ENCODE measurements around the gene KIF5C. TPM values are rescaled to one million over a fixed set of nuclear protein-coding genes. Genes with fewer than 3 reads are reported as not detected.

KIF5C gene
- total RNA-seq, 1 donor from 2014 or later = 24.3 TPM

GRCh38 chr2:148989882-148990493 lies 115.0 kb downstream of the KIF5C start:
- H4K20me1 ChIP-seq (ENCODE audit: insufficient read depth, low read length) = no peaks in the 10 kb centered on the region
- Mint-ChIP-seq H3K27me3 (ENCODE audit: low read depth, unreplicated experiment) (no peaks in the 10 kb centered on the region), H3K36me3 (ENCODE audit: low read depth, unreplicated experiment) (peaks cover 5% of the 10 kb centered on the region), H3K27ac (ENCODE audit: unreplicated experiment) (no peak overlapping the region), H3K4me1 (ENCODE audit: low read depth, unreplicated experiment) (no peaks in the 10 kb centered on the region), H3K4me3 (ENCODE audit: unreplicated experiment) (no peak overlapping the region), H3K9me3 (ENCODE audit: unreplicated experiment) (no peaks in the 10 kb centered on the region)
- H3K27ac ChIP-seq (ENCODE audit: low read depth, low read length) = no peak overlapping the region
- H3K4me2 ChIP-seq (ENCODE audit: low read length) = no peak overlapping the region
- H3K9ac ChIP-seq (ENCODE audit: low read length) = no peak overlapping the region
- H3K4me1 ChIP-seq (ENCODE audit: insufficient read depth, low read length) = no peaks in the 10 kb centered on the region
- no peaks in the 10 kb centered on the region for H3K9me3 ChIP-seq (ENCODE audit: insufficient read depth, low read depth, low read length)
- TF ChIP-seq EZH2 (IDR thresholded peaks at IDR 0.05; ENCODE audit: insufficient read depth, low read length) (no peak), CTCF (IDR thresholded peaks at IDR 0.05; ENCODE audit: insufficient read depth, low read depth, low read length) (peak; percentile 72)
- no peaks in the 10 kb centered on the region for H3K79me2 ChIP-seq (ENCODE audit: insufficient read depth, low read length)
- peak; percentile 68 for DNase-seq (ENCODE audit: low read depth)
- no peaks in the 10 kb centered on the region for H3K27me3 ChIP-seq (ENCODE audit: insufficient read depth, low read length)
- no peak overlapping the region for H3K4me3 ChIP-seq (ENCODE audit: insufficient read depth, low read depth, low read length)
- no peaks in the 10 kb centered on the region for H3K36me3 ChIP-seq (ENCODE audit: insufficient read depth, low read length)
- H2AFZ ChIP-seq (ENCODE audit: low read depth, low read length) = no peak overlapping the region
- peak; percentile 66 for FAIRE-seq

- Mint-ChIP-seq H3K4me3 (ENCODE audit: unreplicated experiment) (no peak overlapping the region), H3K9me3 (ENCODE audit: unreplicated experiment) (no peaks in the 10 kb centered on the region), H3K4me1 (ENCODE audit: low read depth, unreplicated experiment) (no peaks in the 10 kb centered on the region), H3K27me3 (ENCODE audit: low read depth, unreplicated experiment) (no peaks in the 10 kb centered on the region), H3K27ac (ENCODE audit: unreplicated experiment) (no peak overlapping the region), H3K36me3 (ENCODE audit: low read depth, unreplicated experiment) (peaks cover 8% of the 10 kb centered on the region)
- no peak for FAIRE-seq
- Histone ChIP-seq H3K27ac (ENCODE audit: low read depth, low read length) (no peak overlapping the region), H3K4me1 (ENCODE audit: insufficient read depth, low read length) (no peaks in the 10 kb centered on the region), H3K9ac (ENCODE audit: low read length) (no peak overlapping the region), H3K36me3 (ENCODE audit: insufficient read depth, low read length) (no peaks in the 10 kb centered on the region), H3K4me3 (ENCODE audit: insufficient read depth, low read depth, low read length) (no peak overlapping the region), H3K4me2 (ENCODE audit: low read length) (no peak overlapping the region), H3K9me3 (ENCODE audit: insufficient read depth, low read depth, low read length) (no peaks in the 10 kb centered on the region), H2AFZ (ENCODE audit: low read depth, low read length) (no peak overlapping the region), H3K79me2 (ENCODE audit: insufficient read depth, low read length) (no peaks in the 10 kb centered on the region), H3K27me3 (ENCODE audit: insufficient read depth, low read length) (no peaks in the 10 kb centered on the region), H4K20me1 (ENCODE audit: insufficient read depth, low read length) (no peaks in the 10 kb centered on the region)
- TF ChIP-seq EZH2 (IDR thresholded peaks at IDR 0.05; ENCODE audit: insufficient read depth, low read length) = no peak
- TF ChIP-seq CTCF (IDR thresholded peaks at IDR 0.05; ENCODE audit: insufficient read depth, low read depth, low read length) = no peak
- no peak for DNase-seq (ENCODE audit: low read depth)
Measured at GRCh38 chr2:148990968-148991367, 115.9 kb downstream of the KIF5C start.

- Mint-ChIP-seq H3K27me3 (ENCODE audit: low read depth, unreplicated experiment) (no peaks in the 10 kb centered on the region), H3K9me3 (ENCODE audit: unreplicated experiment) (no peaks in the 10 kb centered on the region), H3K27ac (ENCODE audit: unreplicated experiment) (no peak overlapping the region), H3K4me3 (ENCODE audit: unreplicated experiment) (no peak overlapping the region), H3K4me1 (ENCODE audit: low read depth, unreplicated experiment) (no peaks in the 10 kb centered on the region), H3K36me3 (ENCODE audit: low read depth, unreplicated experiment) (peaks cover 7% of the 10 kb centered on the region)
- Histone ChIP-seq H4K20me1 (ENCODE audit: insufficient read depth, low read length) (no peaks in the 10 kb centered on the region), H3K27ac (ENCODE audit: low read depth, low read length) (no peak overlapping the region), H3K4me3 (ENCODE audit: insufficient read depth, low read depth, low read length) (no peak overlapping the region), H3K4me2 (ENCODE audit: low read length) (no peak overlapping the region), H2AFZ (ENCODE audit: low read depth, low read length) (no peak overlapping the region), H3K9ac (ENCODE audit: low read length) (no peak overlapping the region), H3K36me3 (ENCODE audit: insufficient read depth, low read length) (no peaks in the 10 kb centered on the region), H3K4me1 (ENCODE audit: insufficient read depth, low read length) (no peaks in the 10 kb centered on the region), H3K79me2 (ENCODE audit: insufficient read depth, low read length) (no peaks in the 10 kb centered on the region), H3K27me3 (ENCODE audit: insufficient read depth, low read length) (no peaks in the 10 kb centered on the region), H3K9me3 (ENCODE audit: insufficient read depth, low read depth, low read length) (no peaks in the 10 kb centered on the region)
- no peak for FAIRE-seq
- no peak for DNase-seq (ENCODE audit: low read depth)
- TF ChIP-seq CTCF (IDR thresholded peaks at IDR 0.05; ENCODE audit: insufficient read depth, low read depth, low read length) (no peak), EZH2 (IDR thresholded peaks at IDR 0.05; ENCODE audit: insufficient read depth, low read length) (no peak)
Measured at GRCh38 chr2:148992448-148992847, 117.4 kb downstream of the KIF5C start.

Data from astrocyte (in vitro differentiated cells and primary cell).